Measurements from ENCODE around the gene NDUFS5.

Gene NDUFS5

GRCh38 chr1:38991638-38992411 is 34.3 kb upstream of the NDUFS5 start:
- Histone ChIP-seq H3K4me1 (ENCODE audit: control insufficient read depth, low read length) (peaks cover 44% of the 10 kb centered on the region), H3F3A (ENCODE audit: control insufficient read depth, insufficient read depth) (no peaks in the 10 kb centered on the region), H3K27ac (ENCODE audit: low read depth, low read length) (peak overlapping the region; percentile 47), H3K79me2 (ENCODE audit: control insufficient read depth, low read length) (peaks cover 62% of the 10 kb centered on the region), H3K27me3 (ENCODE audit: control insufficient read depth, low read length) (no peaks in the 10 kb centered on the region), H4K20me1 (ENCODE audit: control insufficient read depth, insufficient read depth, low read depth, low read length) (peaks cover 18% of the 10 kb centered on the region), H3K36me3 (ENCODE audit: control insufficient read depth, low read length) (peaks cover 37% of the 10 kb centered on the region), H3K4me2 (ENCODE audit: low read length) (peak overlapping the region; percentile 90), H3K9me2 (replicated peaks; ENCODE audit: control insufficient read depth, low read length) (no peaks in the 10 kb centered on the region), H3K9me3 (ENCODE audit: control insufficient read depth, insufficient read depth, low read length) (no peaks in the 10 kb centered on the region), H3K4me3 (ENCODE audit: low read length) (peak overlapping the region; percentile 84)
- TF ChIP-seq, protein P1, sequence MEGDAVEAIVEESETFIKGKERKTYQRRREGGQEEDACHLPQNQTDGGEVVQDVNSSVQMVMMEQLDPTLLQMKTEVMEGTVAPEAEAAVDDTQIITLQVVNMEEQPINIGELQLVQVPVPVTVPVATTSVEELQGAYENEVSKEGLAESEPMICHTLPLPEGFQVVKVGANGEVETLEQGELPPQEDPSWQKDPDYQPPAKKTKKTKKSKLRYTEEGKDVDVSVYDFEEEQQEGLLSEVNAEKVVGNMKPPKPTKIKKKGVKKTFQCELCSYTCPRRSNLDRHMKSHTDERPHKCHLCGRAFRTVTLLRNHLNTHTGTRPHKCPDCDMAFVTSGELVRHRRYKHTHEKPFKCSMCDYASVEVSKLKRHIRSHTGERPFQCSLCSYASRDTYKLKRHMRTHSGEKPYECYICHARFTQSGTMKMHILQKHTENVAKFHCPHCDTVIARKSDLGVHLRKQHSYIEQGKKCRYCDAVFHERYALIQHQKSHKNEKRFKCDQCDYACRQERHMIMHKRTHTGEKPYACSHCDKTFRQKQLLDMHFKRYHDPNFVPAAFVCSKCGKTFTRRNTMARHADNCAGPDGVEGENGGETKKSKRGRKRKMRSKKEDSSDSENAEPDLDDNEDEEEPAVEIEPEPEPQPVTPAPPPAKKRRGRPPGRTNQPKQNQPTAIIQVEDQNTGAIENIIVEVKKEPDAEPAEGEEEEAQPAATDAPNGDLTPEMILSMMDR (IDR thresholded peaks at IDR 0.05; ENCODE audit: low read depth, low read length, poor library complexity, severe bottlenecking), result no peak
- TF ChIP-seq EZH2phosphoT487 (IDR thresholded peaks at IDR 0.05; ENCODE audit: borderline replicate concordance, low read length), result no peak

- Histone ChIP-seq H3K27ac (ENCODE audit: low read depth, low read length) (peak overlapping the region; percentile 47), H3K9me2 (replicated peaks; ENCODE audit: control insufficient read depth, low read length) (no peaks in the 10 kb centered on the region), H3K9me3 (ENCODE audit: control insufficient read depth, insufficient read depth, low read length) (no peaks in the 10 kb centered on the region), H3K4me1 (ENCODE audit: control insufficient read depth, low read length) (peaks cover 50% of the 10 kb centered on the region), H3K4me3 (ENCODE audit: low read length) (peak overlapping the region; percentile 84), H3K27me3 (ENCODE audit: control insufficient read depth, low read length) (no peaks in the 10 kb centered on the region), H3K4me2 (ENCODE audit: low read length) (peak overlapping the region; percentile 90), H3K79me2 (ENCODE audit: control insufficient read depth, low read length) (peaks cover 70% of the 10 kb centered on the region), H3F3A (ENCODE audit: control insufficient read depth, insufficient read depth) (no peaks in the 10 kb centered on the region), H4K20me1 (ENCODE audit: control insufficient read depth, insufficient read depth, low read depth, low read length) (peaks cover 25% of the 10 kb centered on the region), H3K36me3 (ENCODE audit: control insufficient read depth, low read length) (peaks cover 44% of the 10 kb centered on the region)
- TF ChIP-seq, protein P1 (IDR thresholded peaks at IDR 0.05; ENCODE audit: low read depth, low read length, poor library complexity, severe bottlenecking), result no peak
- TF ChIP-seq EZH2phosphoT487 (IDR thresholded peaks at IDR 0.05; ENCODE audit: borderline replicate concordance, low read length), result no peak
Observed at GRCh38 chr1:38992412-38993111, 33.6 kb upstream of the NDUFS5 start.

DNA sequence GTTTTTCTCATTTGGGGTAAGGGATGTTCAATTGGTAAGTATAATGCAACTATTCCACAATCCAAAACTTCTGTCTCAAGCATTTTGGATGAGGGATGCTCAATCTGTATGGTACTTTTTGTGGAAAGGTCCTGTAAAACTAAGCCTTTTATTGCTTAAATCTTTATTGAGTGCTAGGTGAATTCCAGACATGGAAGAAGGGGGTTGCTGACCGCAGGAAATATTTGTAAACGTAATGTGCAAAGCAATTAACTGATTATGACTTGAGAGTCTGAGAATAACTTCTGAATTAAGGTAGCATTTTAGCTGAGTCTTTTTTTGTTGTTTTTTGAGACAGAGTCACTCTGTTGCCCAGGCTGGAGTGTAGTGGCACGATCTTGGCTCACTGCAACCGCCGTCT is 32.0 kb upstream of the NDUFS5 start:
- Histone ChIP-seq H3F3A (ENCODE audit: control insufficient read depth, insufficient read depth) (no peaks in the 10 kb centered on the region), H3K4me2 (ENCODE audit: low read length) (no peak overlapping the region), H3K79me2 (ENCODE audit: control insufficient read depth, low read length) (peaks cover 84% of the 10 kb centered on the region), H3K9me3 (ENCODE audit: control insufficient read depth, insufficient read depth, low read length) (no peaks in the 10 kb centered on the region), H3K9me2 (replicated peaks; ENCODE audit: control insufficient read depth, low read length) (no peaks in the 10 kb centered on the region), H3K27ac (ENCODE audit: low read depth, low read length) (no peak overlapping the region), H3K36me3 (ENCODE audit: control insufficient read depth, low read length) (peaks cover 61% of the 10 kb centered on the region), H4K20me1 (ENCODE audit: control insufficient read depth, insufficient read depth, low read depth, low read length) (peaks cover 25% of the 10 kb centered on the region), H3K27me3 (ENCODE audit: control insufficient read depth, low read length) (no peaks in the 10 kb centered on the region), H3K4me3 (ENCODE audit: low read length) (no peak overlapping the region), H3K4me1 (ENCODE audit: control insufficient read depth, low read length) (peaks cover 50% of the 10 kb centered on the region)
- TF ChIP-seq, protein P1 (IDR thresholded peaks at IDR 0.05; ENCODE audit: low read depth, low read length, poor library complexity, severe bottlenecking), result no peak
- no peak for TF ChIP-seq EZH2phosphoT487 (IDR thresholded peaks at IDR 0.05; ENCODE audit: borderline replicate concordance, low read length)

All from DOHH2 (cell line).